Dermis microvascular lymphatic vessel endothelial cell (primary cell): ENCODE data around the gene CHST11. TPM values are rescaled to one million over a fixed set of nuclear protein-coding genes. Genes with fewer than 3 reads are reported as not detected.
"Not testable (repeated sequence)": the region's sequence is repeated elsewhere in the genome, so short reads cannot be mapped to it uniquely, and the experiment has no call there.

ENCODE experiments used
- DNase-seq, 2 donors: peaks; one replicate each; pipeline versions ENCODE4 v3.0.0 to v3.0.0-alpha.2; 2010; ENCODE audit warnings: low read depth in 2 of 2
- total RNA-seq: library from RNA; depleted of rRNA; stranded (reverse); fragments of >200 nt; gene quantifications from 2 replicates; pipeline ENCODE4 v1.2.1, GENCODE V29; 2014

The CHST11 gene
- total RNA-seq, 1 donor from 2014 or later: 2.1 TPM

GRCh38 chr12:104801005-104801404 is 344.3 kb downstream of the CHST11 start:
- no peak for DNase-seq

GRCh38 chr12:104801427-104801826 is 344.7 kb downstream of the CHST11 start:
- DNase-seq: no peak

- no peak for DNase-seq
Observed at GRCh38 chr12:104802208-104802607, 345.5 kb downstream of the CHST11 start.

- no peak for DNase-seq
Observed at GRCh38 chr12:104805186-104805585, 348.4 kb downstream of the CHST11 start.

GRCh38 chr12:104806194-104806593 is 349.4 kb downstream of the CHST11 start:
- not testable (repeated sequence) for DNase-seq

- no peak for DNase-seq
Observed at GRCh38 chr12:104809251-104809650, 352.5 kb downstream of the CHST11 start.

GRCh38 chr12:104809706-104810385 is 353.1 kb downstream of the CHST11 start:
- DNase-seq: no peak

Other genes starting within 250 kb of the CHST11 start
- 282 and 360 TPM in 2 replicates for gene TXNRD1, start 241.2 kb upstream of the CHST11 start, total RNA-seq
- gene EID3, start 153.2 kb upstream of the CHST11 start, total RNA-seq: 1.4 and 2.7 TPM in 2 replicates